ENCODE data around the gene EXOSC3.
"Not testable (repeated sequence)": the region's sequence is repeated elsewhere in the genome, so short reads cannot be mapped to it uniquely, and the experiment has no call there.

DNA sequence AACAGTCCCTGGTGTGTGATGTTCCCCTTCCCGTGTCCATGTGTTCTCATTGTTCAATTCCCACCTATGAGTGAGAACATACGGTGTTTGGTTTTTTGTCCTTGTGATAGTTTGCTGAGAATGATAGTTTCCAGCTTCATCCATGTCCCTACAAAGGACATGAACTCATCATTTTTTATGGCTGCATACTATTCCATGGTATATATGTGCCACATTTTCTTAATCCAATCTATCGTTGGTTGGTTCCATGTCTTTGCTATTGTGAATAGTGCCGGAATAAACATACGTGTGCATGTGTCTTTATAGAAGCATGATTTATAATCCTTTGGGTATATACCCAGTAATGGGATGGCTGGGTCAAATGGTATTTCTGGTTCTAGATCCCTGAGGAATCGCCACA, 19.6 kb downstream of the EXOSC3 start:
- TF ChIP-seq, protein P1, sequence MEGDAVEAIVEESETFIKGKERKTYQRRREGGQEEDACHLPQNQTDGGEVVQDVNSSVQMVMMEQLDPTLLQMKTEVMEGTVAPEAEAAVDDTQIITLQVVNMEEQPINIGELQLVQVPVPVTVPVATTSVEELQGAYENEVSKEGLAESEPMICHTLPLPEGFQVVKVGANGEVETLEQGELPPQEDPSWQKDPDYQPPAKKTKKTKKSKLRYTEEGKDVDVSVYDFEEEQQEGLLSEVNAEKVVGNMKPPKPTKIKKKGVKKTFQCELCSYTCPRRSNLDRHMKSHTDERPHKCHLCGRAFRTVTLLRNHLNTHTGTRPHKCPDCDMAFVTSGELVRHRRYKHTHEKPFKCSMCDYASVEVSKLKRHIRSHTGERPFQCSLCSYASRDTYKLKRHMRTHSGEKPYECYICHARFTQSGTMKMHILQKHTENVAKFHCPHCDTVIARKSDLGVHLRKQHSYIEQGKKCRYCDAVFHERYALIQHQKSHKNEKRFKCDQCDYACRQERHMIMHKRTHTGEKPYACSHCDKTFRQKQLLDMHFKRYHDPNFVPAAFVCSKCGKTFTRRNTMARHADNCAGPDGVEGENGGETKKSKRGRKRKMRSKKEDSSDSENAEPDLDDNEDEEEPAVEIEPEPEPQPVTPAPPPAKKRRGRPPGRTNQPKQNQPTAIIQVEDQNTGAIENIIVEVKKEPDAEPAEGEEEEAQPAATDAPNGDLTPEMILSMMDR (IDR thresholded peaks at IDR 0.05), result not testable (repeated sequence)
- TF ChIP-seq EZH2phosphoT487, EZH2 (IDR thresholded peaks at IDR 0.05): not testable (repeated sequence)

Data from neural progenitor cell (in vitro differentiated cells).